Activated effector memory CD4-positive, alpha-beta T cell treated with Interleukin-2 at 50 U/mL for 16 hours (primary cell): Measurements from ENCODE around the gene FAM149A.

Source experiments
- DNase-seq: peaks from one replicate; pipeline ENCODE4 v3.0.0-alpha.2; 2020

FAM149A gene

DNA sequence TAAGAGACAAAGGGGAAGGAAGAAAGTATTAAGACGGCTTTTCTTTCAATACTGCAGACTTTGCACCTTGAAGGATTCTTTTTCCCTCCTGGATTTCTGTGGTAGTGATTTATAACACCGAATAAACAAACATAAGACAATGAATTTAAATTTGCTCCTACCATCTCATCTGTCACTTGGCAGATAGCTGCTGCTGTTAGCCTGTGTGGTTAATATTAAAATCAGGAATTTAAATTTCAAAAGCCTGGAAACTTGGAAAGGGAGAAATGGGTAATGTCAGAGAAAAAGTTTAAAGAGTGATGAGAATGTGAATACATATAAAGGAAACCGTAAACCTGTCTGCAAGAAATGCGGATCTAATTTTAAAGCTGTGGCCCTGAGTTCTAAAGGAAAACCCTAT is 3.4 kb downstream of the FAM149A start:
- no peak for DNase-seq

DNA sequence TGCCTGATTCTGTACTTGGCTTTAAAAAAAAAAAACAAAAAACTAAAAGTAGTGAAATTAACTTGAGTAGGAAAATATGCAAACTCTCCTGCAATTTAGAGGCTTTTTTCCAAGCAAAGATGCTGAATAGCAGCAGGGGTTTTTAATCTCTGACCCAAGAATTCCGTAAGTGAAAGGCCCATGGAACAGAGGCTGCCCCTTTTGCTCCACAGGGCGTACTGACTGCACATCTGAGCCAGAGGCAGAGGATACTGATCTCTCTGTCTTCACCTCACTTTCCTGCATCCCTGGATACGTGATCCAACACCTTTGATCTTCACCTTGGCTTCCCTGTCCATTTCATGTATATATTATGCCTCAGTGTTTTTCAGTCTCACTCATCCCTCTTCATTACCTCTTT is 3.9 kb downstream of the FAM149A start:
- DNase-seq: no peak

DNA sequence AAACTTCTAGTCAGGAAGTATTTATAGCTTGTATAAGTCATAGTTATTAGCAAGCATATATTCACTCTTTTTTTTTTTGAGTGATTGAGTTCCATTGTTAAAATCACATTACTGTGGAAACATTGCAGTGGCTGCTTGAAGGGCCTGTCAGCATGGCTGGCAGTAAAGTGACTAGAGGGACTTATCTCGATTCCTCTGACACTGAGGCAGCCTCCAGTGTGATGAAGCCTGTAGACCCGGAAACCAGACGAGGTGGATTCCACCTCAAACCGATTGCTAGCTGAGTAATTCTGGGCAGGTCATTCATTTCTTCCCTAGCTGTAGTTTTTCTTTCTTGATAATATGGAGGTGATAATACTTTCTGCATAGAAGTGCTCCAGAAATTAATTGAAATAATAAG is 4.7 kb downstream of the FAM149A start:
- DNase-seq: no peak

DNA sequence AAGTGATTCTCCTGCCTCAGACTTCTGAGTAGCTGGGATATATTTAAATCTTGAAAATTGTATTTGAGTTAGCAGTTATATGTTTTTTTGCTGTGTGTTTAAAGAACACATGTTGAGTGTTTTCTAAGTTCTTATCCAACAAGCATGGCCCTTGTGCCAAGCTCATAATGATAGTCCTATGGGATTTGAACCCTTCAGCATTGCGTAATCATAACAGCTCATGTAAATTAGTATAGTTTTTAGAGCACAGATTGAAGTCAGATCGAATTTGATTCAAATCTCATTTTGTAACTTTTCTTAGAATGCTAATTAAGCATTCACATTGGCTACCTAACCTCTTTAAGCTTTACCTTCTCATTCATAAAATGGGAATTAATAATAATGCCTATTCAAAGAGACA is 12.2 kb downstream of the FAM149A start:
- DNase-seq: no peak

DNA sequence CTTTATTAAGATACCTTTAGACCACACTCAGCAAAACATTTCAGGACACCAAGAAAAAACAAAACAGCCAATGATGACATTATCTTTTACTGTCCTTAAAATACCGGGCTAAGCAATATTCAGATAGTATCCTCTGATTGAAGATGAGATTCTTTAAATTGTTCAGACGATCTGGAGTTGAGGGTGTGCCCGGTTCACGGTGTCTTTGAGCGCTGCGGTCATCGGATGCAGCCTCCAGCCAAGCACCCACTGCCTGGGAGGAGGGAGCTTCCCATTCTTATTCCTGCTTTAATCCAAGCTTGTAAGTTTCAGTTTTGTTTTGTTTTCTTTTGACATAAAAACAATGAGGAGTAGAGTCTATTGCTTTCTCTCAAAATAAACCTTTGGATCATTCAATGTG is 14.1 kb downstream of the FAM149A start:
- no peak for DNase-seq

DNA sequence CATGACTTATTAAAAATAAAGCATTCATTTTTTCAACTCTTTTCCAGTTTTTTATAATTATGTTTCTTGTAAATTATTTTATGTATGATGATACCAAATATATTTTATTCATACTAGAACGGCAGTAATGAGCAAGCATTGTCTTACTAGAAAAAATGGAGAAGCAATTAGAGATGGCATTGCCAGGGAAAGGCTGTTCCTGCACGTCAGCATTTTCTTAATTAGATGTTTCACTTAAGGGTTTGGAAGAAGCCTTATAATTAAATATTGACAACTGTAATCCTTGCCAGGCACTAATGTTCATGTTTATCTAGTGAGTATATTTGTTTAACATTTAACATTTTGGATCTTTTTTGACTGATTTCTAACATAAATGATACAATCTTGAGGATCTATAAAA is 16.6 kb downstream of the FAM149A start:
- DNase-seq: no peak

DNA sequence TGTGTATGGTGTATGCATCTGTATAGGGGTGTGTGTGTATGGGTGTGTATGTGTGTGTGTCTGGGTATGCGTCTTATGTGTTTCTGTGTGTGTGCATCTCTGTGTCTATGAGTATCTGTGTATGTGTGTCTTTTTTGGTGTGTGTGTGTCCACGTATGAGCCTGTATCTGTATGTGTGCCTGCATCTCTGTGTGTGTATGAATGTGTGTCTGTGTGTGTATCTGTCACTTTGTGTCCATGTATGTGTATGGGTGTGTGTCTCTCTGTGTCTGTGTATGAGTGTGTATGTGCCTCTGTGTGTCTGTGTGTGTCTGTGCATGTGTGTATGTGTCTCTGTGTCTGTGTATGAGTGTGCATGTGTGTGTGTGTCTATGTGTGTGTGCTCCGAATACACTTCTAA is 24.3 kb downstream of the FAM149A start:
- DNase-seq: no peak

DNA sequence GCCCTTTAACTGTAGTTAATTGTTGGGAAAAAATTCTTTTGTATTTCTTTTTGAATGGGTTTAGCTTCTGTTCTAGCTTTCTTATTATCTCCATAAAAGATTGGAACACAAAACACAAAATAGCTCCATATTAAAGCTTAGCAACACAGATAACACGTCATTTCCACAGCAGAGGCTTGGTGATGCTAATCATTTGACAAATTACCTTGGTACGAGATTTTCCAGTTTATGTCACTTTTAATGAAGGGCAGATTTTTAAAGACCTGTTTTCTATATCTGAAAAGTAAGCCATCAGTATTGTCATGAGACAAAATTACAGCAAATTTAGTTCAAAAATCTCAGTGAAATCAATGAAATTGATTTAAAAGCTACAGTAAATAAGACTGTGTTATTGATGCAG is 27.4 kb downstream of the FAM149A start:
- DNase-seq: no peak

DNA sequence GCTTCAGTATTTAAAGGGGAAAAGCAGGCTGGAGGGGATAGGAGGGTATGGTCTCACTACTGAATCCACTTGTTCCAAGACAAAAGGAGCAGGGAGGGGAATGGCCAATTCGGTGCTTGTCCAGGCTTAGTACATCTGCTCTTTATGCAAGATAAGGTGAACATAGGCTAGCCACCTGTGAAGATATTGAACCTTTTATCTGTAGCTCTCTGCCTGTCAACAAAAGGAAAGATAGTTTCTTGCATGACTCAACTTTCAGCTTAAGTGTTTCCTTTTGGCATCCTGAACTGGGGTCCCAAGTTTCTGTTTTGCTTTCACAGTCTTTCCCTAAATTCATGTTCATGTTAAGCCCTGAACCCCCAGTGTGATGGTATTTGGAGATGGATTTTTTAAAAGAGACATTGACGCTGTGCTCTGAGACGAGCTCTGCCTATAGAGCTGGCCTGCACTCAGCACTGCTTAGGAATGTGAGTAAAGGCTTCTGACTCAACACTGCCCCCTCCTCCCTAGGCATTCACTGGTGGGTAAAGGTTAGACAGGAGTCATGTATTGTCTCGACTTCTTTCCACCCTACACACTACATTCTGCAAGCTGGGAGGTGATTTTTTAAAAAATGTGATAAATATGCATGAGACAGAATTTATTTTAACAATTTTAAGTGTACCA is 28.2 kb downstream of the FAM149A start:
- DNase-seq: no peak

DNA sequence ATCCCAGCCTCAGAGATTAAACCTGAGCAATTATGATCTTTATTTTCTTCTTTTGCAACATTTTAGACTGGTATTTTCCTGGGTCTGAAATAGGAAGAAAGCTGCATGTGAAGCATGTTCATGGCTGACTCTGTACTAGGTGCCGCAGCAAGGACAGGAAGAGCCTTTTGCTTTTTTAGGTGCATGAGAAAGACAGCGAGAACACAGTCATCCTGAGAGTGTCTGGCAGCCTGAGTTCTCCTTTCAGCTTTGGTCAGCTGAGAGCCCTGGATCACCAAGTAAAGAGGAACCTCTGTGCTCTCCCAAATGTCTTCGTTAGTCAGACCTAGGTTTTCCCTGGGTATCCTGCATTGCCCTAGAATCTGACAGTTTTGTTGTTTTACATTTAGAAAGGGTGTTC is 29.8 kb downstream of the FAM149A start:
- no peak for DNase-seq

DNA sequence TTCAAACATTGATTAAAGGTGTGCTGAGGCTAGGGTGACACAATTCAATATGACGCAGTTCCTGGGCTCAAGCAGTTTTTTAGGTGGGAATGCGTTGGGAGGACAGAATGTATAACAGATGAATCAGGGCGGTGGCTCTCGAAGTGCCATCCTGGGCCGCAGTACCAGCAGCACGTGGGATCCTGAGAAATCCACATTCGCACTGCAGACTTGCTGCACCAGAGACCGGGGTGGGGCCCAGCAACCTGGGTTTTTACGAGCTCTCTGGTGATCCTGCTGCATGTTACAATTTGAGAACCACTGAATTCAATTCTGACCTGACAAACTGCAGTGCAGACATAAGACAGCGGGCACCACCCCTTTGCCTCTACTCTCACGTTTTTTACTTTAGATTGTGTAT is 30.4 kb downstream of the FAM149A start:
- DNase-seq: no peak

DNA sequence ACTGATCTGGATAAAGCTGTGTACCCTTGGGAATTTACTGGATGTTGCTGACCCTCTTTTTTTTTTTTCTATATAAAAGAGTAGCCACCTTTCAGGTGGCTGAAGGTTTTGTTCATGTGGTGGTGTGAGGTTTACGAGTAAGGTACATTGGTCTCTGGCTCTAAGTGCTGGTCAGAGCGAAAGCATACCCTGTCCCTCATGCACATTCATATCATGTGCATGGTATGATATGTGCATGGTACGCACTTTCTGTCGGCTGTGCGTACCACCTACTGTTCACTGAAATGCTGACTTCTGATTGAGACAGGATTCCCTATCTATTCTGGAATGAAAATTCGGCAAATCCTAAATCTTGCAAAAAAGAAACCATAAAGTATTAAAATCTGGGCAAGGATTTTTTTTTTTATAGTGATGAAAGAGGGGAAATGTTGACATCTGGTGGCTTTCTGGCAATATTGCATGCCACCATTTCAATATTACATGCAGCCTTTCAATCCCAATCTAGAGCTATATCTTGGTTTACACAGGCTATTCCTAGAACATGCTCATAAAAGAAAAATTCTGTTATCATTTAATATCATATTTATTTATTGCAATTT is 32.8 kb downstream of the FAM149A start:
- DNase-seq: no peak

DNA sequence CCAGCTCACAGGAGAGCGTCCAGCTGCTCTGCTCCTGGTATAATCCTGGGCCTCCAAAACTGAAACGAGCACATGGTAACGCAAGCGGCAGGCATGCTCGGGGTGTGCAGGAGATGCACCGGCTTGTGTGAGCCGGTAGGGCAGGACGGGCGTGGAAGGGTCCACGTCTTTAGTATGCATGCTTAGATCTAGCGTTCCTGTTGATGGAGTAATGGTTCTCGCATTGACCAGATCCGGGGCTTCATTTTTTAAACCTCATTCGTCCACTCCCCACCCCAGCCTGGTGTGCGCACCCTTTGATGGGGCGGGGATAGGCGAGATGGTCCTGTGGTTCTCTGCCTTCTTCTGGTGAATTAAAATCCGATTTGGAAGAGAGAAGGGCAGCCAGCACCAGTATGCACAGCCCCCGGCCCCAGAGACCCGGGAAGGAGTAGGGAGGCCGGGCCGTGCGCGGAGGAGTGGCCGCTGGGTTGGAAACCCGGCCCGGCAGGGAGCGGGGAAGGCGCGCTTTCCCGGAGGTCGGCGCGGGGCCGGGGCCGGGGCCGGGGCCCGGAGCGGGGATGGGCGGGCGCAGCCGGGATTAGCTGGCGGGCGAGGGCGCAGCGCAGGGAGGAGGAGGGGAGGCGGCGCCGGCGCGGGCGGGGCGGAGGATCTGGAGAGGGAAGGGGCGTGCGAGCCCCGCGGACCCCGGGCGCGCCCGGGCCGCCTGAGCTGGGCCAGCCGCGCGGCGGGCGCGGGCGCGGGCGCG is 39.9 kb downstream of the FAM149A start:
- no peak for DNase-seq

DNA sequence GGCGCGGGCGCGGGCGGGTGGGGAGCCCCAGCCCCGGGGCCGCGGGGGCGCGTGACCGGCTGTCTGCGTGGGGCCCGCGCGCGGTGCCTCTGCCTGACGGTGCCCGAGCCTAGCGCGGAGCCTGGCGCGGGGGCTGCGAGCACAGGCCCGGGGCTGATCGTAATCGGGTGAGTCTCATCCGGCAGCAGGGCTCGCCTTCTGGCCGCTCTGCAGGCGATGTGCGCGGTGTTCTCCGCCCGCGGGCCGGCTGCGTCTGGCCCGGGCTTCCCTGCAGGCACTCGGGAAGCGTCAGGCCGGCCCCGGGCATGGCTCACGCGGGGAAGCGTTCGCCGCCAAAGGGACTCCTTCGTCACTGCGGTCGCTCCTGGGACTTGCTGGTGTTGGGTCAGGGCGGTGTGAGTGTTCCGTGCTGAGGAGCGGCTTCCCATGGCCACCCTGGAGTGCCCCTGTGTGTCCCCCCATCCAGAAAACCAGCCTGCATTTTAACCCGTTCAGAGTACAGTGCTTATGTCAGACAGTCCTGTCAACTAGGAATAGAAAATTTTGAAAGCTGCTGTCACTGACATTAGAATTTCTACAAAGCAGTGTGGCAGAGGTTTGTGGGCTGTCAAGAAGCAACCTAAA is 40.6 kb downstream of the FAM149A start:
- DNase-seq: no peak

DNA sequence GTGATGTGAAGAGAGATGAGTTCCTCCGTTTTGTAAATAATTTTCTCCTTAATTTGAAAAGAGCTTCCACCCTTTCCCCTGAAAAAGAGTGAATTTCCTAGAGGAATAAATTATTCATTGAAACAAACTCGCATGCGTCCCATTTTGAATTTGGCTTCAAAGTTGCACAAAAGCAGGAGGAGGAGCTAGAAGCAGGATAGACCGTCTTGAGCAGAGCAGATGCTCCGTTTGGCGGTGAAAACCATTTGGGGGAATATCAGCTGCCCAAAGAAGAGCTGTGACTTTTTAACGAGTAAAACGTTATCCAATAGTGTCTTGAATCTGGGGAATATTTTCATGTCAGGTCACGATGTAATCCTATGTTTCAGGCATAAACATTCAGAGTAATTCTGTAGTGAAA is 42.0 kb downstream of the FAM149A start:
- DNase-seq: no peak

DNA sequence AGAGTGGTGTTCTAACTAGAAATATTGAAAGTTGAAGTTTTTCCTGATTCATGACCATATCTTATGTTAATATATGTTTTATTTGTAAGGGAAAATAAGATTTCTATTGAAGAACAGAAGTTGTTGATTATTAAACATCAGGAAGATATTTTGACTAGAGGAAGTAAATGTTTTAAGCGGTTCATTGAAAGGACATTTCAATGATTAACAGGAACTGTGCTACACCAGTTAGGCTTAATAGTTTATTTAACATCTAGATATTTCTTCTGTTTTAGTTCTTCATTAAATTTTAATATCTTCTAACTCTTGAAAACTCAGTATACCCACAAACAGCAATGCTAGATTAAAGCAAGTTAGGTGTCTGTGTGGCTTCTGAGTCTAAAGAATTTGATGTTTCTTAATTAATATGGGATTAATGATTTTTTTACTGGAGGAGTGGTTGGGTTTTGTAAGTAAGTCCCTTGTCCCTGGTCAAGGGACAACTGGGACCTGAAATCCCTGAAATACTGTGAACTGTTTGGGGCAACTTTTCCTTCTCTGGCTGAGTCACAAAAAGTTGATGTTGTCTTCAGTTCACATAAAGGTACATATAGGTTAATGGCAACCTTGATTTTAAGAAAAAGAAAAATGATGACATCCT is 44.0 kb downstream of the FAM149A start:
- DNase-seq: no peak

DNA sequence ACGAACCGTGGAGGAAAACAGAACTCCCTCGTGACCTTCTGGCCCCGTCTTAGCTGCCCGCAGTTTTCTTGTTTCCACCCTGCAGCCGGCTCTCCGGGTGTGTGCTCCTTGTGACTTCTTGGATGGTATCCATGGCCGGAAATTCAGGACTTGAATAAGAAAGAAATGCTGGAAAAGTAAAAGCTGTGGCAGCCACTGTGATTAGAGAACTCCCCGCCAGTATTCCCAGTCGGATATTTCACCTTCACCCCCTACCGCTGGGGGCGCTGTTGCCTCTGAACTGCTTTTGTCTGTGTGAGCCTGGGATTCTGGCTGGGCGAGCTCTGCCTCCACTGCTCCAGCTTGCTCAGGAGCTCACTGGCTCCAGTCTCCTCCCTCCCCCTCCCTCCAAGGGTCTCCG is 45.4 kb downstream of the FAM149A start:
- DNase-seq: no peak

DNA sequence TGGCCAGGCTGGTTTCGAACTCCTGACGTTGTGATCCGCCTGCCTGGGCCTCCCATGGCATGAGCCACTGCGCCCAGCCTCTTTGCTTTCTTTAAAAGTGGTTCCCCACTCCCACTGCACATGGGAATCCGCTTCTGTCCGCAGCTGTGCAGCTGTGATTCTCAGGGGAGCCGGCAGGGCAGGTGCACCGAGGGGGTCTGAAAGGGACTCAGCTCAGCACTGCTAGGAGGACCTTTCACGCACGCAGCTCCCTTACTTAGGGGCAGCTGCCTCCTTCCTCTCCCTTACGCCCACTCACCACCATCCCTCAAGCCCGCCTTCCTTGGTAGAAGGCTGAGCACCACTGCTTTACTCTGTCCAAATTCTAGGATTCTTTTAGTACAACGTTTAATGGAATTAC is 46.4 kb downstream of the FAM149A start:
- no peak for DNase-seq

DNA sequence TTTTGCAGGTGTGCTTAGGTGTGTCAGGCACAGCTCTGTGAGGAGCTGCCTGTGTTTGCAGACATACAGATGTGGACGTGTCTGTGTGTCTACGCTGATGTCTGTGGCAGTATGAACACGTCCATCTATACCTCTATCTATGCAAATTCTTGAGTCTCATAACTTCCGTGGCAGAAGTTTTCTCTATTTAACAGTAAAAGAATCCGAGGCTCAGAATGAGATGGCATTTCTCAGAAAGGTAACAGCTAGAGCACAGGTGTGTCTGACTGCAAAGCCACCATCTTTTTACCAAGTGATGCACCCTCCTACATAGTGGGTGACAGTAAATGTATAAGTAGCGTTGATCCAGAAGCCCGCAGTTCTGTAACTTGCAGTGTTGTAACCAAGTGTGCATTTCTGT is 47.0 kb downstream of the FAM149A start:
- no peak for DNase-seq

DNA sequence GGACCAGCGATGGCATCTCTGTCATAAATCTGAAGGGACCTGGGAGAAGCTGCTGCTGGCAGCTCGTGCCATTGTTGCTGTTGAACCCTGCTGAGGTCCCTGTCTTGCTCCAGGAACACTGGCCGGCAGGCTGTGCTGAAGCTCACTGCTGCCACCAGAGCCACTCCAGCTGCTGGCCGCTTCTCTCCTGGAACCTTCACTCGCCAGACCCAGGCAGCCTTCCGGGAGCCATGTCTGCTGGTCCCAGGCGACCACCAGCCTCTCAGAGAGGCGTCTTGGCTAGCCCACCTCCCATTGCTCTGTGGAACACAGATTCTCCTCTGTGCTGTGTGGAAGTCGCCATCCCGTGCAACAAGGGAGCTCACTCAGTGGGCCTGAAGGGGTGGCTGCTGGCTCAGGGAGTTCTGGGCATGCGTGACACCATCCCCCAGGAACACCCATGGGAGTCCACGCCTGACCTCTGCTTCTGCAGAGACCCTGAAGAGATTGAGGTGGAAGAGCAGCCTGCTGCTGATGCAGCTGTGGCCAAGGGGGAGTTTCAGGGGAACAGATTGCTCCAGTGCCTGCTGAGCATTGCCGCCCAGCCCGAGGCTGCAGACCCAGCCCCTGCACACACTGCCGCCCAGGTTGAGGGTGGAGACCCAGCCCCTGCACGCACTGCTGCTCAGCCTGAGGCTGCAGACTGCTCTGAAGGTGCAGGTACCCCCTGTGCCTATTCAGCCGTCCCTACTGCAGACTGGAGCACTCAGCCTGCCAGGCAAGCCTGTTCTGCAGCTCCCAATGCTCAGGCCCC is 53.7 kb downstream of the FAM149A start:
- no peak for DNase-seq

DNA sequence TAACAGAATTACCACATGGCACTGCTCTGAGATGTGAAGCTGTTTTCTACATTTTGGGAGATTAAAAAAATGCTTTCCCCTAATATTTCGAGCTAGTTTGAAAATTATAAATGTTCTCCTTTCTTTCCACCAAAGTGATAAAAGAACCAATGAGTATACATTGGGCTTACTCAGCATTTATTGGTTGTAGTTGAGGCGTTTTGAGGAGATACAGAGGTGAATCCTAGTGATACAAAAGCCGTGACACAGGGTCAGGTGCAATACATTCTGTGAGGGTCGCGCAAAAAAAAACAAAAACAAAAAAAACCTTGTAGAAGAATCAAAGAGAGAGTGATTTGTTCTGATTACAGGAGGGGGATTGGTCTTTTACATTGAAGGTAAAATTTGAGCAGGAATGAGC is 54.5 kb downstream of the FAM149A start:
- no peak for DNase-seq

DNA sequence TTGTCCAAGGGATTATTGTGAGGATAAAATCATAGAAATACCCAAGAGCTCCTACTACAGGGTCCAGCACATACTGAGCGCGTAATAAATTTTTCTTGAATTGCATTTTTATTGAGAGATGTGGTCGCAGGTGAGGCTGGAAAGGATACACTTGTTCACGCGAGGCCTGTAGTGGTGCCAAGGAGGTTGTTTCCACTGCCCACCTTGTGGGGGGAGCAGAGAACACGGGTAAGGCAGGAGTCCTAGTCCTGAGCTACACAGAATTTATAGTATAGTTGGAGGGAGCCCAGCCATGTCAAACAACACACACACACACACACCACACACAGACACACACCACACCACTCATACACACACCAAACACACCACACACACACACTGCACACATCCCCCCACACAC is 55.1 kb downstream of the FAM149A start:
- DNase-seq: no peak

DNA sequence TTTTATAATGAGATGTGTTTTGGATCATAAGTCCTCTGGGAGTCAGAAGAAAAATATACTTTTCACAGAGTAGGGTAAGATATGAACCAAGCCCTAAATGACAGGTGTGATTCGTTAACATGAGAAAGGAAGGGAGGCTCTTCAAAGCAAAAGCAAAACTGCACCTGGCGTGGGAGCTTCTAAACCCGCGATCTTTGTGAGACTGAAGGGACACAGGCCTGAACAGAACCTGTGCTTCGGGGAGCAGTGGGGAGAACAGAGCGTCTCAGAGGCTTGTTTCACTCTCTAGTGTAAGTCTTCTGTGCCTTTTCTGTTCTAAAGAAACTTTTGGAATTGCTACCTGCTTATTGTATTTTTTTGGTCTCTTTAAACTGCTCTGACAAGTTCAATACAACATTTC is 56.6 kb downstream of the FAM149A start:
- no peak for DNase-seq
